ENCODE data around the gene CPNE4. TPM values are rescaled to one million over a fixed set of nuclear protein-coding genes. Genes with fewer than 3 reads are reported as not detected.

Gene CPNE4
- not detected in 2 replicates for total RNA-seq

DNA sequence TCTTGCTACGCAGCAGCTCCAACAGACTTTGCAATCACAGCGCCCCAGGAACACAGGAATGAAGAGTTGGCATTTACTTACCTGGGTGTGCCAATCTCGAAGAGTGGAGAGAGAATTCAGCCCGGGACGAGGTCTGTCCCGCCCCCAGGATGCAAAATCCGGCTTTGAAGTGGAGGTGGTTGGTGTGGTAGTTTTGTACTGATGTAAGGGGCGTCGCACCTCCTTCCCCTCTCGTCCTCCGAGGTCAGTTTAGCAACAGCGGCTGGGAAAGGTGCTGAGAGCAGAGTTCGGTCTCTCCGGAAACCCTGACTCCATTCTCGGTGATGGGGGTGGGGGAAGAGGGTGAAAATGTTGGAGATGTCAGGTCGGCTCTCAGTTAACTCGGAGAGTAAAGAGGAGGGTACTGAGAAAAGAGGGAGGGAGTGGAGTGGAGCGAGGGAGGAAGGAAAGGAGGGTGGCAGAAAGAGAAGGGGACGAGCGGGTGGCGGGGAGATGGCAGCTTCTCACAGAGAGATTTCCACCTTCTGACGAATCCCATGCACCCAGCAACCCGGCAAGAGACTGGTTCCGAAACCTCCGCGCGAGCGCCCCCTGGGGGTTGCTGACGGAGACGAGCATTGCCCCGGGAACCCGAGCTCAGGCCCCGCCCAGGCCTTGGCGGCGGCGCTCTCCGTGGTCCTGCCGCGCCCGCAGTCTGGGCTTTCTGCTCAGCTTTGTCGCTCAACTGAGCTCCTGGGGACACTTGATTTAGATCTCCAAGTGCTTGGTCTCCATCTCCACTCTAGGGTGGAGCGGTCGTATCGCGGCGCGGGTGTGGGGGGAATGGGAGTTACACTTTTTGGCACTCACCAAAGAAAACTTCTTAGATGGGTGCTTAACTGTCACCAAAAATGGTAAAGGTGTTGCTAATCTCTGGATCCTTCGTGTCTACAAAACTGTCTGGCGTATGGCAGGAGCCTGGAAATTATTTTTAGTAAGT lies at the start of gene CPNE4:
CPNE4 (minus strand) TSS at position 529 of the 979 bp plus-strand sequence.

GRCh38 chr3:131502530-131503319 lies 532.1 kb downstream of the CPNE4 start, which contains the start of gene MRPL3:
Gene MRPL3 (minus strand): TSS chr3:131502971. CDS start chr3:131502821, 150 bp downstream.

All from smooth muscle cell of the umbilical artery (primary cell).